Hematopoietic multipotent progenitor cell treated with erythropoietin and hydrocortisone succinate and interleukin-3 and kit ligand, for 6 days (in vitro differentiated cells): ENCODE data around the gene BTBD7.
"Not testable (repeated sequence)": the region's sequence is repeated elsewhere in the genome, so short reads cannot be mapped to it uniquely, and the experiment has no call there.

Experiments
- DNase-seq: peaks from one replicate; pipeline ENCODE4 v3.0.0-alpha.2; 2015

The BTBD7 gene

GRCh38 chr14:93245764-93246420, 86.9 kb downstream of the BTBD7 start:
- DNase-seq = no peak

- DNase-seq = no peak
Measured at GRCh38 chr14:93240678-93241000, 92.2 kb downstream of the BTBD7 start.

GRCh38 chr14:93239869-93240677, 92.8 kb downstream of the BTBD7 start:
- no peak for DNase-seq

- no peak for DNase-seq
Measured at GRCh38 chr14:93234798-93235197, 98.0 kb downstream of the BTBD7 start.

GRCh38 chr14:93233078-93233477, 99.8 kb downstream of the BTBD7 start:
- not testable (repeated sequence) for DNase-seq

- no peak for DNase-seq
Measured at GRCh38 chr14:93232159-93232558, 100.7 kb downstream of the BTBD7 start.

- peak; percentile 47 for DNase-seq
Measured at GRCh38 chr14:93231129-93231979, 101.5 kb downstream of the BTBD7 start.

GRCh38 chr14:93230539-93230938, 102.3 kb downstream of the BTBD7 start:
- DNase-seq = no peak

GRCh38 chr14:93228550-93228949, 104.3 kb downstream of the BTBD7 start:
- DNase-seq = no peak

- DNase-seq = no peak
Measured at GRCh38 chr14:93223565-93223964, 109.3 kb downstream of the BTBD7 start.

GRCh38 chr14:93220509-93220908, 112.3 kb downstream of the BTBD7 start:
- DNase-seq = no peak

GRCh38 chr14:93219103-93219726, 113.6 kb downstream of the BTBD7 start:
- peak; percentile 88 for DNase-seq

- no peak for DNase-seq
Measured at GRCh38 chr14:93214598-93214997, 118.2 kb downstream of the BTBD7 start.

GRCh38 chr14:93212432-93212831, 120.4 kb downstream of the BTBD7 start:
- no peak for DNase-seq

- DNase-seq = peak; percentile 69
Measured at GRCh38 chr14:93207468-93208308, 125.1 kb downstream of the BTBD7 start.

- peak; percentile 99 for DNase-seq
Measured at GRCh38 chr14:93206793-93207467, 125.9 kb downstream of the BTBD7 start, which contains the start of the genes GON7 and UBR7. Gene GON7, minus strand, starts transcription at chr14:93207065. Its CDS starts 28 bp downstream, at chr14:93207037. Gene UBR7, plus strand, starts transcription at chr14:93207256. Its CDS starts 36 bp downstream, at chr14:93207292.

- DNase-seq = no peak
Measured at GRCh38 chr14:93201155-93201704, 131.6 kb downstream of the BTBD7 start.

GRCh38 chr14:93200553-93200952, 132.3 kb downstream of the BTBD7 start:
- no peak for DNase-seq

- DNase-seq = no peak
Measured at GRCh38 chr14:93199031-93199430, 133.8 kb downstream of the BTBD7 start.

- no peak for DNase-seq
Measured at GRCh38 chr14:93195316-93195999, 137.4 kb downstream of the BTBD7 start.
